CD4-positive, alpha-beta memory T cell (primary cell): ENCODE measurements around the gene SLC6A11. TPM values are rescaled to one million over a fixed set of nuclear protein-coding genes. Genes with fewer than 3 reads are reported as not detected.

Experiments
- CTCF ChIA-PET: fragments of 350-600 bp; sonication (Branson Sonifier 250); formaldehyde crosslinking; loops from one replicate; lab custom pipeline; 2021; ENCODE audit warnings: inconsistent platforms; ENCODE audit not compliant: partially characterized antibody; lab: Charles Lee
- POLR2A ChIA-PET: fragments of 350-600 bp; sonication (Branson Sonifier 250); formaldehyde crosslinking; loops from one replicate; lab custom pipeline; 2021; ENCODE audit not compliant: partially characterized antibody; lab: Charles Lee
- DNase-seq, 5 donors: peaks; one replicate each; pipeline versions ENCODE4 v3.0.0 to v3.0.0-alpha.2; 2020 to 2022; ENCODE audit warnings: mixed read lengths in 1 of 5
- H3K27ac ChIP-seq: one replicate; pipeline ENCODE4 v1.7.0; 2013; ENCODE audit warnings: low read depth, low read length
- H3K27me3 ChIP-seq: 2 replicates; pipeline ENCODE4 v1.7.0; 2013; ENCODE audit warnings: mild to moderate bottlenecking, low read length, moderate library complexity; ENCODE audit not compliant: insufficient read depth
- H3K36me3 ChIP-seq: 2 replicates; pipeline ENCODE4 v1.7.0; 2013; ENCODE audit warnings: mild to moderate bottlenecking, low read length, moderate library complexity; ENCODE audit not compliant: insufficient read depth
- H3K4me1 ChIP-seq: 2 replicates; pipeline ENCODE4 v1.7.0; 2013; ENCODE audit warnings: mild to moderate bottlenecking, low read length, moderate library complexity; ENCODE audit not compliant: insufficient read depth
- H3K4me3 ChIP-seq, 2 donors: one replicate each; pipeline ENCODE4 v1.7.0; 2013; ENCODE audit warnings: low read length in 2 of 2, mild to moderate bottlenecking in 1 of 2
- H3K9me3 ChIP-seq, 2 donors: one replicate each; pipeline ENCODE4 v1.7.0; 2013; ENCODE audit warnings: low read length in 2 of 2, control low read depth in 1 of 2; ENCODE audit not compliant: control insufficient read depth in 1 of 2
- H3K27ac Mint-ChIP-seq, 7 donors: one replicate each; pipeline ENCODE4 v1.8.0; 2020 to 2021; ENCODE audit warnings: mixed read lengths in 7 of 7, mild to moderate bottlenecking in 6 of 7, inconsistent platforms in 3 of 7, moderate library complexity in 3 of 7
- H3K27me3 Mint-ChIP-seq, 2 donors: one replicate each; pipeline ENCODE4 v1.8.0; 2020 to 2021; ENCODE audit warnings: mixed read lengths in 2 of 2
- H3K36me3 Mint-ChIP-seq, 2 donors: one replicate each; pipeline ENCODE4 v1.8.0; 2020 to 2021; ENCODE audit warnings: mixed read lengths in 2 of 2, inconsistent platforms in 1 of 2, mild to moderate bottlenecking in 1 of 2
- H3K4me1 Mint-ChIP-seq, 4 donors: one replicate each; pipeline ENCODE4 v1.8.0; 2020 to 2021; ENCODE audit warnings: mixed read lengths in 4 of 4, mild to moderate bottlenecking in 1 of 4
- H3K4me3 Mint-ChIP-seq, 8 donors: one replicate each; pipeline ENCODE4 v1.8.0; 2020 to 2021; ENCODE audit warnings: mixed read lengths in 8 of 8, mild to moderate bottlenecking in 7 of 8, moderate library complexity in 6 of 8, inconsistent platforms in 3 of 8
- H3K9me3 Mint-ChIP-seq, 8 donors: one replicate each; pipeline ENCODE4 v1.8.0; 2020 to 2021; ENCODE audit warnings: mixed read lengths in 8 of 8, mild to moderate bottlenecking in 5 of 8, inconsistent platforms in 3 of 8, moderate library complexity in 1 of 8
- intact Hi-C: fragments of 100-400 bp; cut with micrococcal nuclease; formaldehyde crosslinking; loops from one replicate; pipeline ENCODE4 v1.15.1; 2023
- polyA plus RNA-seq, 2 donors: library from polyadenylated mRNA; unstranded; fragments of 300-500 nt; fragmentation: Illumina TruSeq; gene quantifications; one replicate each; pipeline ENCODE4 v1.2.3, GENCODE V29; 2021
- total RNA-seq, 2 experiments: library from RNA; stranded (reverse); gene quantifications; one replicate each; pipeline ENCODE4 v1.2.3, GENCODE V29; 2021

SLC6A11 gene
- total and polyA plus RNA-seq, 4 experiments from 2014 or later: not detected

GRCh38 chr3:10968401-10968800 is 152.4 kb downstream of the SLC6A11 start:
- Histone ChIP-seq H3K4me1 (no peaks in the 10 kb centered on the region), H3K4me3 (no peak overlapping the region), H3K27me3 (no peaks in the 10 kb centered on the region), H3K27ac (no peak overlapping the region), H3K36me3 (no peaks in the 10 kb centered on the region), H3K9me3 (no peaks in the 10 kb centered on the region)
- H3K4me1 Mint-ChIP-seq: no peaks in the 10 kb centered on the region
- H3K27ac Mint-ChIP-seq: no peak overlapping the region
- DNase-seq: no peak
- intact Hi-C loops: no loop called here
- POLR2A ChIA-PET: no interaction called here
- peaks cover 0 to 1% (median 0%) of the 10 kb centered on the region in 8 donors for H3K9me3 Mint-ChIP-seq
- H3K36me3 Mint-ChIP-seq: no peaks in the 10 kb centered on the region
- CTCF ChIA-PET: no interaction called here
- peaks cover 8 to 9% of the 10 kb centered on the region in 2 donors for H3K27me3 Mint-ChIP-seq
- H3K4me3 Mint-ChIP-seq: no peak overlapping the region

GRCh38 chr3:10970306-10970960 is 154.4 kb downstream of the SLC6A11 start:
- intact Hi-C loops: no loop called here
- no peaks in the 10 kb centered on the region for H3K9me3 ChIP-seq
- H3K27ac ChIP-seq: no peak overlapping the region
- no peak for DNase-seq
- H3K9me3 Mint-ChIP-seq: peaks cover 0 to 1% (median 0%) of the 10 kb centered on the region in 8 donors
- no peaks in the 10 kb centered on the region for H3K36me3 Mint-ChIP-seq
- no peaks in the 10 kb centered on the region for H3K36me3 ChIP-seq
- H3K27me3 Mint-ChIP-seq: peaks cover 8 to 12% of the 10 kb centered on the region in 2 donors
- H3K4me1 ChIP-seq: no peaks in the 10 kb centered on the region
- H3K4me3 ChIP-seq: no peak overlapping the region
- H3K27me3 ChIP-seq: no peaks in the 10 kb centered on the region
- no peak overlapping the region for H3K27ac Mint-ChIP-seq
- no peaks in the 10 kb centered on the region for H3K4me1 Mint-ChIP-seq
- ChIA-PET CTCF (interaction anchor here (1.3 kb wide), 1 partner anchor 24 kb away, joined by 4 read pairs; no protein-coding TSS in a partner anchor), POLR2A (no interaction called here)
- H3K4me3 Mint-ChIP-seq: no peak overlapping the region

- ChIA-PET POLR2A (no interaction called here), CTCF (no interaction called here)
- Mint-ChIP-seq H3K4me3 (no peak overlapping the region), H3K9me3 (peaks cover 0 to 1% (median 0%) of the 10 kb centered on the region in 8 donors), H3K27me3 (peaks cover 7 to 14% of the 10 kb centered on the region in 2 donors), H3K4me1 (no peaks in the 10 kb centered on the region), H3K27ac (no peak overlapping the region), H3K36me3 (no peaks in the 10 kb centered on the region)
- intact Hi-C loops: no loop called here
- no peak for DNase-seq
- Histone ChIP-seq H3K27ac (no peak overlapping the region), H3K4me1 (no peaks in the 10 kb centered on the region), H3K9me3 (no peaks in the 10 kb centered on the region), H3K36me3 (no peaks in the 10 kb centered on the region), H3K4me3 (no peak overlapping the region), H3K27me3 (no peaks in the 10 kb centered on the region)
These were observed 156.2 kb downstream of the SLC6A11 start for GRCh38 chr3:10972072-10972782.

GRCh38 chr3:10973046-10973595 is 157.1 kb downstream of the SLC6A11 start:
- H3K4me3 ChIP-seq: no peak overlapping the region
- no peak for DNase-seq
- Mint-ChIP-seq H3K9me3 (peaks cover 0 to 1% (median 0%) of the 10 kb centered on the region in 8 donors), H3K4me3 (no peak overlapping the region), H3K4me1 (no peaks in the 10 kb centered on the region), H3K27me3 (peaks cover 6 to 14% of the 10 kb centered on the region in 2 donors), H3K36me3 (no peaks in the 10 kb centered on the region), H3K27ac (no peak overlapping the region)
- H3K27ac ChIP-seq: no peak overlapping the region
- CTCF ChIA-PET: no interaction called here
- H3K36me3 ChIP-seq: no peaks in the 10 kb centered on the region
- no peaks in the 10 kb centered on the region for H3K27me3 ChIP-seq
- POLR2A ChIA-PET: no interaction called here
- no peaks in the 10 kb centered on the region for H3K9me3 ChIP-seq
- intact Hi-C loops: no loop called here
- no peaks in the 10 kb centered on the region for H3K4me1 ChIP-seq

GRCh38 chr3:10974131-10974530 is 158.1 kb downstream of the SLC6A11 start:
- no peaks in the 10 kb centered on the region for H3K36me3 Mint-ChIP-seq
- Histone ChIP-seq H3K27me3 (no peaks in the 10 kb centered on the region), H3K4me1 (no peaks in the 10 kb centered on the region), H3K9me3 (no peaks in the 10 kb centered on the region), H3K36me3 (no peaks in the 10 kb centered on the region), H3K4me3 (no peak overlapping the region), H3K27ac (no peak overlapping the region)
- no peak overlapping the region for H3K27ac Mint-ChIP-seq
- H3K9me3 Mint-ChIP-seq: peaks cover 0 to 1% (median 0%) of the 10 kb centered on the region in 8 donors
- POLR2A ChIA-PET: no interaction called here
- H3K4me1 Mint-ChIP-seq: no peaks in the 10 kb centered on the region
- no peak overlapping the region for H3K4me3 Mint-ChIP-seq
- CTCF ChIA-PET: no interaction called here
- DNase-seq: no peak
- H3K27me3 Mint-ChIP-seq: peaks cover 5 to 17% of the 10 kb centered on the region in 2 donors
- intact Hi-C loops: no loop called here

GRCh38 chr3:10974746-10975375 is 158.8 kb downstream of the SLC6A11 start:
- no peak overlapping the region for H3K27ac Mint-ChIP-seq
- Histone ChIP-seq H3K27me3 (no peaks in the 10 kb centered on the region), H3K27ac (no peak overlapping the region), H3K4me1 (no peaks in the 10 kb centered on the region), H3K9me3 (no peaks in the 10 kb centered on the region), H3K36me3 (no peaks in the 10 kb centered on the region), H3K4me3 (no peak overlapping the region)
- no peaks in the 10 kb centered on the region for H3K36me3 Mint-ChIP-seq
- H3K4me1 Mint-ChIP-seq: no peaks in the 10 kb centered on the region
- no peak overlapping the region for H3K4me3 Mint-ChIP-seq
- ChIA-PET POLR2A (no interaction called here), CTCF (no interaction called here)
- peaks cover 0 to 3% (median 0%) of the 10 kb centered on the region in 8 donors for H3K9me3 Mint-ChIP-seq
- no peak for DNase-seq
- intact Hi-C loops: no loop called here
- H3K27me3 Mint-ChIP-seq: peaks cover 5 to 17% of the 10 kb centered on the region in 2 donors

GRCh38 chr3:10975695-10976234 is 159.7 kb downstream of the SLC6A11 start:
- no peaks in the 10 kb centered on the region for H3K27me3 ChIP-seq
- peaks cover 0 to 2% (median 0%) of the 10 kb centered on the region in 8 donors for H3K9me3 Mint-ChIP-seq
- no peaks in the 10 kb centered on the region for H3K4me1 ChIP-seq
- no peaks in the 10 kb centered on the region for H3K36me3 Mint-ChIP-seq
- H3K27ac Mint-ChIP-seq: no peak overlapping the region
- CTCF ChIA-PET: no interaction called here
- H3K27me3 Mint-ChIP-seq: peaks cover 3 to 19% of the 10 kb centered on the region in 2 donors
- H3K36me3 ChIP-seq: no peaks in the 10 kb centered on the region
- no peaks in the 10 kb centered on the region for H3K9me3 ChIP-seq
- no peak overlapping the region for H3K27ac ChIP-seq
- no peak for DNase-seq
- no peak overlapping the region for H3K4me3 Mint-ChIP-seq
- no peak overlapping the region for H3K4me3 ChIP-seq
- H3K4me1 Mint-ChIP-seq: no peaks in the 10 kb centered on the region
- intact Hi-C loops: no loop called here
- POLR2A ChIA-PET: no interaction called here
